SK-N-SH treated with all-trans-retinoic acid at 6 μM for 48 hours (cell line): ENCODE measurements around the gene NEGR1.
A peak's percentile ranks its signal among the peaks of the same experiment; 100 is the strongest.

Experiments used
- ATAC-seq: fragments of 200-7000 bp; cut with Tn5 transposase; 3 replicates; pipeline ENCODE4 v1.9.1; 2020; ENCODE audit warnings: mild to moderate bottlenecking, moderate library complexity
- ARNTL ChIP-seq: fragments of 450-650 bp; formaldehyde crosslinking; IDR thresholded peaks from 2 replicates; pipeline ENCODE4 v1.5.0; 2020; ENCODE audit warnings: low read depth, mild to moderate bottlenecking, moderate library complexity, borderline replicate concordance
- BACH2 ChIP-seq: fragments of 250-450 bp; sonication (Bioruptor Pico); IDR thresholded peaks from 2 replicates; pipeline ENCODE4 v1.9.0; 2021; ENCODE audit warnings: mild to moderate bottlenecking, borderline replicate concordance
- GLIS3 ChIP-seq: fragments of 250-450 bp; sonication (Bioruptor Pico); IDR thresholded peaks from 2 replicates; pipeline ENCODE4 v1.5.0; 2020; ENCODE audit warnings: mild to moderate bottlenecking, moderate library complexity
- OSR1 ChIP-seq: fragments of 250-450 bp; sonication (Bioruptor Pico); IDR thresholded peaks from 2 replicates; pipeline ENCODE4 v1.8.0; 2022; ENCODE audit warnings: moderate library complexity, mild to moderate bottlenecking, inconsistent platforms
- PPARA ChIP-seq: fragments of 250-450 bp; sonication (Bioruptor Pico); IDR thresholded peaks from 2 replicates; pipeline ENCODE4 v1.5.0; 2020; ENCODE audit warnings: mild to moderate bottlenecking, borderline replicate concordance
- RARB ChIP-seq: fragments of 250-450 bp; sonication (Bioruptor Pico); IDR thresholded peaks from 2 replicates; pipeline ENCODE4 v1.8.0; 2021; ENCODE audit warnings: mild to moderate bottlenecking, moderate library complexity
- SNAI2 ChIP-seq: fragments of 250-450 bp; sonication (Bioruptor Pico); IDR thresholded peaks from 2 replicates; pipeline ENCODE4 v1.5.0; 2020; ENCODE audit warnings: mild to moderate bottlenecking, moderate library complexity
- TCF4 ChIP-seq: fragments of 250-450 bp; sonication (Bioruptor Pico); IDR thresholded peaks from 2 replicates; pipeline ENCODE4 v1.8.0; 2021; ENCODE audit warnings: mild to moderate bottlenecking, moderate library complexity, borderline replicate concordance
- ZC3H10 ChIP-seq: fragments of 250-450 bp; sonication (Bioruptor Pico); IDR thresholded peaks from 2 replicates; pipeline ENCODE4 v1.5.1; 2021; ENCODE audit warnings: mild to moderate bottlenecking, moderate library complexity
- ZFP3 ChIP-seq: fragments of 250-450 bp; sonication (Bioruptor Pico); IDR thresholded peaks from 2 replicates; pipeline ENCODE4 v1.5.0; 2020; ENCODE audit warnings: mild to moderate bottlenecking, moderate library complexity
- ZFP30 ChIP-seq: fragments of 450-650 bp; formaldehyde crosslinking; IDR thresholded peaks from 2 replicates; pipeline ENCODE4 v1.5.0; 2022; ENCODE audit warnings: mild to moderate bottlenecking, moderate library complexity
- ZNF565 ChIP-seq: fragments of 450-650 bp; formaldehyde crosslinking; conservative IDR thresholded peaks from 2 replicates; pipeline ENCODE4 v1.5.0; 2020; ENCODE audit warnings: low read depth, mild to moderate bottlenecking, moderate library complexity
- ZNF70 ChIP-seq: fragments of 450-650 bp; formaldehyde crosslinking; IDR thresholded peaks from 2 replicates; pipeline ENCODE4 v1.5.0; 2020; ENCODE audit warnings: mild to moderate bottlenecking, moderate library complexity
- ZNF8 ChIP-seq: fragments of 450-650 bp; formaldehyde crosslinking; IDR thresholded peaks from 2 replicates; pipeline ENCODE4 v1.5.0; 2020; ENCODE audit warnings: mild to moderate bottlenecking, moderate library complexity
- TF ChIP-seq, protein P1 (sequence below): fragments of 250-450 bp; sonication (Bioruptor Pico); IDR thresholded peaks from 2 replicates; pipeline ENCODE4 v1.5.0; 2020; ENCODE audit warnings: mild to moderate bottlenecking, moderate library complexity
- TF ChIP-seq, protein P2 (sequence below): fragments of 250-450 bp; sonication (Bioruptor Pico); IDR thresholded peaks from 2 replicates; pipeline ENCODE4 v1.8.0; 2021; ENCODE audit warnings: low read depth, mild to moderate bottlenecking, moderate library complexity, borderline replicate concordance
- TF ChIP-seq, protein P3 (sequence below): fragments of 250-450 bp; sonication (Bioruptor Pico); IDR thresholded peaks from 2 replicates; pipeline ENCODE4 v1.5.1; 2020; ENCODE audit warnings: low read depth, mild to moderate bottlenecking, moderate library complexity
- TF ChIP-seq, protein P4 (sequence below): fragments of 250-450 bp; sonication (Bioruptor Pico); IDR thresholded peaks from 2 replicates; pipeline ENCODE4 v1.8.0; 2020; ENCODE audit warnings: mild to moderate bottlenecking, moderate library complexity, borderline replicate concordance

The NEGR1 gene

DNA sequence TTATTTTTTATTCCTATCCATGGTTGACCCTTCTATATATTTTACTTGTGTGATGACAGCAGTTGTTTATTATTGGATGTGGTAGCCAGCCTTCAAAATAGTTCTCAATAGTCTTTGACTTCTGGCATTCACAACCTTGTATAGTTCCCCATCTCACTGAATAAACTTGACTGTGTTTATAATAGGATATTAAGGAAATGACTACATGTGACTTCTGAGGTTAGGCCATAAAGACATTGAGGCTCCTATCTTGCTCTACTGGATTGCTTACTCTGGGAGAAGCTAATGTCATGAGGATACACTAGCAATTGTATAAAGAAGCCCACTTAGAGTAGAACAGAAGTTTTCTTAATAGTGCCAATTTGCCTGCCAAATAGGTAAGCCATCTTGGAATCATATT, 231.8 kb downstream of the NEGR1 start:
- no peak for ATAC-seq

DNA sequence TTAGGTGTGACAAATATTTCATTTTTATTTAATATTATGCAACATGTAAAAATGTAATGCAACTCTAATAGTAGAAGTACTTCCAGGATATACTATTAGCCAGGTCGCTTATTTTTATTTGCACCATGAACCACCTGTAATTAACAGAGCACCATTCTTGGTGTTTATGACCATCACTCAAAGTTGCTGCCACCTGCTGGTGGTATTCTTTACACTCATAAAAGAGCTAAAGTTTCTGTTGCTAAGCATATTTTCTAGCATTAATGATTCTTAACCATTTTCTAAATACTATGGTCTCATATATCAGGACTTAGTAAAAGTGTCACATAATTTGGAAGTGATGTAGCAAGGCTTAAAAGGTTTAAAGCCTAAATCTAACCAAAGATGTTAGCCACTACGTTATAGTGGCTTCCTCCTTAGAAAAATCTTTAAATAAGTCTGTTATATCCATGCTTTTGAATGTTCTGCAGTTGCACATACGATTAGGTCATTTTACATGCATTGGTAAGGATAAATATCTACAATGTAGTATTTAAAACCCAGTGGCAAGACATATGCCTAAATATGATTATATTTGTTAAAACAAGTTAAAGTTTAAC, 244.5 kb downstream of the NEGR1 start:
- peak; percentile 63; the same call in 2 of the 3 replicates for ATAC-seq
- TF ChIP-seq, protein P1, sequence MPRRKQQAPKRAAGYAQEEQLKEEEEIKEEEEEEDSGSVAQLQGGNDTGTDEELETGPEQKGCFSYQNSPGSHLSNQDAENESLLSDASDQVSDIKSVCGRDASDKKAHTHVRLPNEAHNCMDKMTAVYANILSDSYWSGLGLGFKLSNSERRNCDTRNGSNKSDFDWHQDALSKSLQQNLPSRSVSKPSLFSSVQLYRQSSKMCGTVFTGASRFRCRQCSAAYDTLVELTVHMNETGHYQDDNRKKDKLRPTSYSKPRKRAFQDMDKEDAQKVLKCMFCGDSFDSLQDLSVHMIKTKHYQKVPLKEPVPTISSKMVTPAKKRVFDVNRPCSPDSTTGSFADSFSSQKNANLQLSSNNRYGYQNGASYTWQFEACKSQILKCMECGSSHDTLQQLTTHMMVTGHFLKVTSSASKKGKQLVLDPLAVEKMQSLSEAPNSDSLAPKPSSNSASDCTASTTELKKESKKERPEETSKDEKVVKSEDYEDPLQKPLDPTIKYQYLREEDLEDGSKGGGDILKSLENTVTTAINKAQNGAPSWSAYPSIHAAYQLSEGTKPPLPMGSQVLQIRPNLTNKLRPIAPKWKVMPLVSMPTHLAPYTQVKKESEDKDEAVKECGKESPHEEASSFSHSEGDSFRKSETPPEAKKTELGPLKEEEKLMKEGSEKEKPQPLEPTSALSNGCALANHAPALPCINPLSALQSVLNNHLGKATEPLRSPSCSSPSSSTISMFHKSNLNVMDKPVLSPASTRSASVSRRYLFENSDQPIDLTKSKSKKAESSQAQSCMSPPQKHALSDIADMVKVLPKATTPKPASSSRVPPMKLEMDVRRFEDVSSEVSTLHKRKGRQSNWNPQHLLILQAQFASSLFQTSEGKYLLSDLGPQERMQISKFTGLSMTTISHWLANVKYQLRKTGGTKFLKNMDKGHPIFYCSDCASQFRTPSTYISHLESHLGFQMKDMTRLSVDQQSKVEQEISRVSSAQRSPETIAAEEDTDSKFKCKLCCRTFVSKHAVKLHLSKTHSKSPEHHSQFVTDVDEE (CRISPR knock-in tag): no peak
- TF ChIP-seq ZFP3 (CRISPR knock-in tag) (no peak), ARNTL (no peak), ZNF565 (no peak), OSR1 (CRISPR knock-in tag) (no peak), PPARA (CRISPR knock-in tag) (no peak), ZNF8 (no peak), TCF4 (CRISPR knock-in tag) (no peak), RARB (CRISPR knock-in tag) (no peak), GLIS3 (CRISPR knock-in tag) (no peak), ZNF70 (CRISPR knock-in tag) (no peak)
- TF ChIP-seq, protein P2, sequence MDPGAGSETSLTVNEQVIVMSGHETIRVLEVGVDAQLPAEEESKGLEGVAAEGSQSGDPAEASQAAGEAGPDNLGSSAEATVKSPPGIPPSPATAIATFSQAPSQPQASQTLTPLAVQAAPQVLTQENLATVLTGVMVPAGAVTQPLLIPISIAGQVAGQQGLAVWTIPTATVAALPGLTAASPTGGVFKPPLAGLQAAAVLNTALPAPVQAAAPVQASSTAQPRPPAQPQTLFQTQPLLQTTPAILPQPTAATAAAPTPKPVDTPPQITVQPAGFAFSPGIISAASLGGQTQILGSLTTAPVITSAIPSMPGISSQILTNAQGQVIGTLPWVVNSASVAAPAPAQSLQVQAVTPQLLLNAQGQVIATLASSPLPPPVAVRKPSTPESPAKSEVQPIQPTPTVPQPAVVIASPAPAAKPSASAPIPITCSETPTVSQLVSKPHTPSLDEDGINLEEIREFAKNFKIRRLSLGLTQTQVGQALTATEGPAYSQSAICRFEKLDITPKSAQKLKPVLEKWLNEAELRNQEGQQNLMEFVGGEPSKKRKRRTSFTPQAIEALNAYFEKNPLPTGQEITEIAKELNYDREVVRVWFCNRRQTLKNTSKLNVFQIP (CRISPR knock-in tag): no peak

More for the DNA sequence above, 231.8 kb downstream of the NEGR1 start:
- TF ChIP-seq, protein P3, sequence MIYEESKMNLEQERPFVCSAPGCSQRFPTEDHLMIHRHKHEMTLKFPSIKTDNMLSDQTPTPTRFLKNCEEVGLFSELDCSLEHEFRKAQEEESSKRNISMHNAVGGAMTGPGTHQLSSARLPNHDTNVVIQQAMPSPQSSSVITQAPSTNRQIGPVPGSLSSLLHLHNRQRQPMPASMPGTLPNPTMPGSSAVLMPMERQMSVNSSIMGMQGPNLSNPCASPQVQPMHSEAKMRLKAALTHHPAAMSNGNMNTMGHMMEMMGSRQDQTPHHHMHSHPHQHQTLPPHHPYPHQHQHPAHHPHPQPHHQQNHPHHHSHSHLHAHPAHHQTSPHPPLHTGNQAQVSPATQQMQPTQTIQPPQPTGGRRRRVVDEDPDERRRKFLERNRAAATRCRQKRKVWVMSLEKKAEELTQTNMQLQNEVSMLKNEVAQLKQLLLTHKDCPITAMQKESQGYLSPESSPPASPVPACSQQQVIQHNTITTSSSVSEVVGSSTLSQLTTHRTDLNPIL (CRISPR knock-in tag): no peak
- TF ChIP-seq ZC3H10 (CRISPR knock-in tag): no peak
- no peak for TF ChIP-seq OSR1 (CRISPR knock-in tag)
- TF ChIP-seq ZNF565: no peak
- TF ChIP-seq SNAI2: no peak
- TF ChIP-seq TCF4 (CRISPR knock-in tag): no peak
- TF ChIP-seq ZNF70 (CRISPR knock-in tag): no peak
- TF ChIP-seq ZFP30 (CRISPR knock-in tag): no peak
- TF ChIP-seq, all 23 proteins: peak for 0

DNA sequence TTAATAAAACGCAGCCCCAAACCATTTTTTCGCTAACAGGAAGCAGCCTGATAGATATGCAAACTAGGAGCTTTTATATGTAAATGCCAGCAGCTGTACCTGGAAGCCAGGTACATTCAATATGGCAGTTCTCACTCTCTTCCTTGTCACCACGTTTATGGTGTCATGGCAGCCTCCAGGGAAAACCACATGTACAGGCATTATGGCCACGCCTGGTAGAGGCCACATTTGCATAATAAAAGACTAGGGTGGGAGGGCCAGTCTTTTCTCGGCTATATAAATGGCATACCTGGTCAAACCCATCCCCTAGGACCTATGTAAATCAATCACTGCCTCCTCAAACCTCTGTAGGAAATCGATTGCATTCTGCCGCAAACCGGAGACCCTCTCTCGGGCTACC, 247.5 kb downstream of the NEGR1 start:
- TF ChIP-seq SNAI2: no peak
- no peak for TF ChIP-seq PPARA (CRISPR knock-in tag)
- no peak for TF ChIP-seq GLIS3 (CRISPR knock-in tag)
- no peak for TF ChIP-seq ZNF8
- TF ChIP-seq OSR1 (CRISPR knock-in tag): no peak
- TF ChIP-seq BACH2 (CRISPR knock-in tag): no peak
- TF ChIP-seq, protein P4, sequence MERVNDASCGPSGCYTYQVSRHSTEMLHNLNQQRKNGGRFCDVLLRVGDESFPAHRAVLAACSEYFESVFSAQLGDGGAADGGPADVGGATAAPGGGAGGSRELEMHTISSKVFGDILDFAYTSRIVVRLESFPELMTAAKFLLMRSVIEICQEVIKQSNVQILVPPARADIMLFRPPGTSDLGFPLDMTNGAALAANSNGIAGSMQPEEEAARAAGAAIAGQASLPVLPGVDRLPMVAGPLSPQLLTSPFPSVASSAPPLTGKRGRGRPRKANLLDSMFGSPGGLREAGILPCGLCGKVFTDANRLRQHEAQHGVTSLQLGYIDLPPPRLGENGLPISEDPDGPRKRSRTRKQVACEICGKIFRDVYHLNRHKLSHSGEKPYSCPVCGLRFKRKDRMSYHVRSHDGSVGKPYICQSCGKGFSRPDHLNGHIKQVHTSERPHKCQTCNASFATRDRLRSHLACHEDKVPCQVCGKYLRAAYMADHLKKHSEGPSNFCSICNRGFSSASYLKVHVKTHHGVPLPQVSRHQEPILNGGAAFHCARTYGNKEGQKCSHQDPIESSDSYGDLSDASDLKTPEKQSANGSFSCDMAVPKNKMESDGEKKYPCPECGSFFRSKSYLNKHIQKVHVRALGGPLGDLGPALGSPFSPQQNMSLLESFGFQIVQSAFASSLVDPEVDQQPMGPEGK: no peak
- TF ChIP-seq RARB (CRISPR knock-in tag): no peak
- TF ChIP-seq, protein P3 (CRISPR knock-in tag): no peak
- TF ChIP-seq ARNTL: no peak
- TF ChIP-seq, protein P1 (CRISPR knock-in tag): no peak
- no peak for TF ChIP-seq TCF4 (CRISPR knock-in tag)
- no peak for ATAC-seq
